Caco-2 (cell line): ENCODE results near the gene RAB30. TPM values are rescaled to one million over a fixed set of nuclear protein-coding genes. Genes with fewer than 3 reads are reported as not detected.

Experiments
- BruUV-seq: library from RNA; stranded (reverse); fragments of 400-500 nt; replicated peaks from 2 replicates; lab custom pipeline; 2021; lab: Mats Ljungman, UMichigan
- CTCF ChIA-PET: fragments of 300-600 bp; sonication (Branson Sonifier 250); formaldehyde crosslinking; loops from one replicate; lab custom pipeline; 2022; ENCODE audit warnings: antibody characterized with exemption; lab: Charles Lee
- POLR2A ChIA-PET: fragments of 300-600 bp; sonication (Branson Sonifier 250); formaldehyde crosslinking; loops from one replicate; lab custom pipeline; 2022; ENCODE audit warnings: antibody characterized with exemption; lab: Charles Lee
- DNase-seq, 2 experiments: peaks; one replicate each; pipeline versions ENCODE4 v3.0.0 to v3.0.0-alpha.2; 2020 to 2022
- H3K27me3 ChIP-seq: replicated peaks from 2 replicates; pipeline ENCODE4 v1.6.0; 2011; ENCODE audit warnings: low read length; ENCODE audit not compliant: control insufficient read depth, insufficient read depth
- H3K36me3 ChIP-seq: 2 replicates; pipeline ENCODE4 v1.5.1; 2011; ENCODE audit warnings: low read length; ENCODE audit not compliant: control insufficient read depth, insufficient read depth
- H3K4me1 ChIP-seq: fragments of 250-450 bp; sonication (Bioruptor Pico); 2 replicates; pipeline ENCODE4 v1.5.1; 2020; ENCODE audit warnings: mild to moderate bottlenecking
- H3K4me3 ChIP-seq: 2 replicates; pipeline ENCODE4 v1.5.1; 2011; ENCODE audit warnings: low read depth, mild to moderate bottlenecking, control low read depth, low read length
- H3K9me3 ChIP-seq: fragments of 250-450 bp; sonication (Bioruptor Pico); 2 replicates; pipeline ENCODE4 v1.5.1; 2020; ENCODE audit warnings: mild to moderate bottlenecking, moderate library complexity
- H3K27ac Mint-ChIP-seq: one replicate; pipeline ENCODE4 v1.8.0; 2022; ENCODE audit warnings: mixed read lengths; ENCODE audit not compliant: unreplicated experiment
- H3K27me3 Mint-ChIP-seq: one replicate; pipeline ENCODE4 v1.8.0; 2022; ENCODE audit warnings: mixed read lengths; ENCODE audit not compliant: insufficient read depth, unreplicated experiment
- H3K36me3 Mint-ChIP-seq: one replicate; pipeline ENCODE4 v1.8.0; 2022; ENCODE audit warnings: mild to moderate bottlenecking, mixed read lengths; ENCODE audit not compliant: insufficient read depth, unreplicated experiment
- H3K4me1 Mint-ChIP-seq: one replicate; pipeline ENCODE4 v1.8.0; 2022; ENCODE audit warnings: low read depth, mixed read lengths; ENCODE audit not compliant: unreplicated experiment
- H3K4me3 Mint-ChIP-seq: one replicate; pipeline ENCODE4 v1.8.0; 2022; ENCODE audit warnings: mild to moderate bottlenecking, moderate library complexity, mixed read lengths; ENCODE audit not compliant: unreplicated experiment
- H3K9me3 Mint-ChIP-seq: one replicate; pipeline ENCODE4 v1.8.0; 2022; ENCODE audit warnings: mixed read lengths; ENCODE audit not compliant: unreplicated experiment
- CTCF ChIP-seq, 2 experiments: fragments of 200-600 bp in 1 of 2; IDR thresholded peaks; 1 replicate in 1 of 2; 2 replicates in 1 of 2; pipeline versions ENCODE4 v1.5.1 to v1.8.0; 2011 to 2022; ENCODE audit warnings: antibody characterized with exemption in 1 of 2, control low read depth in 1 of 2, inconsistent platforms in 1 of 2, low read depth in 1 of 2, low read length in 1 of 2, mild to moderate bottlenecking in 1 of 2, moderate library complexity in 1 of 2; ENCODE audit not compliant: insufficient read depth in 1 of 2, severe bottlenecking in 1 of 2, unreplicated experiment in 1 of 2
- intact Hi-C: fragments of 100-400 bp; cut with micrococcal nuclease; formaldehyde crosslinking; loops from one replicate; pipeline ENCODE4 v1.10.0; 2022; ENCODE audit not compliant: unreplicated experiment
- total RNA-seq: library from RNA; stranded (reverse); gene quantifications from 2 replicates; pipeline ENCODE4 v1.2.3, GENCODE V29; 2022

The RAB30 gene
- total RNA-seq, 1 experiment from 2014 or later, result 13.5 TPM

DNA sequence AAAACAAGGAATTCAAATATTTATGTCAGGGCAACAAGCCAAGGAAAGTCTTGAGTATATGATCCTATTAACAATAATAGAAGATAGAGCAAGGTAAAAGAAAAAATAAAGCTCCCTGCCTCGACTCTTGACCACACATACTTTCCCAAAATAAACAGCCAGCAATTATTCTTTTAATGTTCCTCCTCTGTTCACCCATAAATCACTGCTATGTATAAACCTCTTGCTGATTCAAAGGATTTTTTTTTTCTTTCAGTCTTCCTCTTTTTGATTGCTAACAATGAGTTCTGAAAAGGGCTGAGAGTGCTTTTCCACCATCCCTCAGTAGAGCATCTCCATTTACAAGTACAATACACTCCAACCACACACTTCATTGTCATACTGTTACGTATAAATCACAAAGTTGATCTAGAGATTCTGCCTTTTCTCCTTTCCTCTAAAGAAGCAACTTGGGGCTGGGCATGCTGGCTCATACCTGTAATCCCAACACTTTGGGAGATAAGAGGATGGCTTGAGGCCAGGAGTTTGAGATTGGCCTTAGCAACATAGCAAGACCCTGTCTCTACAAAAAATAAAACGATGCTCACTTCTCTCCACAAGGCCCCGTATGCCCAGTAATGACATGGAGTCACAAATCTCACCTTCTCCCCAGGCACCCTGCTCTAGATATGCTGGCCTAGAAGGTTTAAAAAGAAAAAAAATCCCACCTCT is 24.0 kb downstream of the RAB30 start:
- no TSS peak for BruUV-seq
- ChIA-PET CTCF (no interaction called here), POLR2A (no interaction called here)
- Histone ChIP-seq H3K27me3 (no peaks in the 10 kb centered on the region), H3K36me3 (no peaks in the 10 kb centered on the region), H3K4me1 (no peaks in the 10 kb centered on the region; the same call in 1 of the 2 replicates), H3K4me3 (no peak overlapping the region), H3K9me3 (no peaks in the 10 kb centered on the region)
- Mint-ChIP-seq H3K27ac (no peak overlapping the region), H3K4me3 (no peak overlapping the region), H3K27me3 (no peaks in the 10 kb centered on the region), H3K9me3 (no peaks in the 10 kb centered on the region), H3K36me3 (peaks cover 4% of the 10 kb centered on the region), H3K4me1 (peaks cover 13% of the 10 kb centered on the region)
- TF ChIP-seq CTCF (IDR thresholded peaks at IDR 0.05; ENCODE audit: insufficient read depth in 1 of 2, low read depth in 1 of 2, low read length in 1 of 2, severe bottlenecking in 1 of 2, unreplicated experiment in 1 of 2), result no peak
- DNase-seq, result no peak
- intact Hi-C loops, result no loop called here

DNA sequence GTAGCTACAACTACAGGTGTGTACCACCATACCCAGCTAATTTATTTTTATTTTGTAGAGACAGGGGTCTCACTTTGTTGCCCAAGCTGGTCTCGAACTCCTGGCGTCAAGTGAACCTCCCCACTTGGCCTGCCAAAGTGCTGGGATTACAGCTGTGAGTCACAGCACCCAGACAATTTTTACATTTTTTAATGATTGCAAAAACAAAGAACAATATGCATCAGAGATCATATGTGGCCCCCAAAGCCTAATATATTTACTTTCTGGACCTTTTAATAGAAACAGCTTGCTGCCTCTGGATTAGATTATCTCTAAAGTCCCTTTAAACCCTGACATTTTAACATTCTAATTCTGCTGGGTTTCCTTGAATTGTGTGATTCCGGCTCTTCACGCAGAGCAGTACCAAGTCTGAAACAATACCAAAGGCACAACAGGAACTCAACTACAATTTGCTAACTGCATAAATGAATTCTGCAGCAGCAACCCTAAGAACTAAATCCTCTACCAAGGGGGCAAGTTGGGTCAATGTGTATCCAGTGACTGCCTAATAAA is 25.0 kb downstream of the RAB30 start:
- no peak for DNase-seq
- CTCF ChIA-PET, result no interaction called here
- TF ChIP-seq CTCF (IDR thresholded peaks at IDR 0.05; ENCODE audit: insufficient read depth in 1 of 2, low read depth in 1 of 2, low read length in 1 of 2, severe bottlenecking in 1 of 2, unreplicated experiment in 1 of 2), result no peak
- peaks cover 4% of the 10 kb centered on the region for H3K36me3 Mint-ChIP-seq
- no peak overlapping the region for H3K4me3 Mint-ChIP-seq
- intact Hi-C loops, result no loop called here
- no peaks in the 10 kb centered on the region for H3K27me3 Mint-ChIP-seq
- no peaks in the 10 kb centered on the region; the same call in 1 of the 2 replicates for H3K4me1 ChIP-seq
- no TSS peak for BruUV-seq
- H3K27ac Mint-ChIP-seq, result no peak overlapping the region
- H3K36me3 ChIP-seq, result no peaks in the 10 kb centered on the region
- no peaks in the 10 kb centered on the region for H3K27me3 ChIP-seq
- H3K9me3 ChIP-seq, result no peaks in the 10 kb centered on the region
- H3K4me3 ChIP-seq, result no peak overlapping the region
- no peaks in the 10 kb centered on the region for H3K9me3 Mint-ChIP-seq
- peaks cover 5% of the 10 kb centered on the region for H3K4me1 Mint-ChIP-seq
- POLR2A ChIA-PET, result interaction anchor here (0.5 kb wide), 1 partner anchor 18 kb away, joined by 3 read pairs; no protein-coding TSS in a partner anchor

- H3K9me3 Mint-ChIP-seq, result peaks cover 1% of the 10 kb centered on the region
- Histone ChIP-seq H3K4me3 (no peak overlapping the region), H3K27me3 (no peaks in the 10 kb centered on the region), H3K36me3 (no peaks in the 10 kb centered on the region), H3K9me3 (no peaks in the 10 kb centered on the region), H3K4me1 (no peaks in the 10 kb centered on the region; the same call in 1 of the 2 replicates)
- no peak overlapping the region for H3K27ac Mint-ChIP-seq
- intact Hi-C loops, result no loop called here
- BruUV-seq, result no TSS peak
- no peak overlapping the region for H3K4me3 Mint-ChIP-seq
- peaks cover 4% of the 10 kb centered on the region for H3K36me3 Mint-ChIP-seq
- DNase-seq, result no peak
- H3K4me1 Mint-ChIP-seq, result no peaks in the 10 kb centered on the region
- ChIA-PET CTCF (no interaction called here), POLR2A (no interaction called here)
- H3K27me3 Mint-ChIP-seq, result no peaks in the 10 kb centered on the region
- no peak for TF ChIP-seq CTCF (IDR thresholded peaks at IDR 0.05; ENCODE audit: insufficient read depth in 1 of 2, low read depth in 1 of 2, low read length in 1 of 2, severe bottlenecking in 1 of 2, unreplicated experiment in 1 of 2)
Measured at GRCh38 chr11:83044958-83045712, 26.6 kb downstream of the RAB30 start.
